CD4-positive, alpha-beta T cell treated with Interleukin-15 for 4 hours (primary cell): Measurements from ENCODE around the gene TFAP2E.
"Not testable (repeated sequence)": the region's sequence is repeated elsewhere in the genome, so short reads cannot be mapped to it uniquely, and the experiment has no call there.

Source experiments
- DNase-seq: peaks from one replicate; pipeline ENCODE4 v3.0.0-alpha.2; 2020; ENCODE audit warnings: low spot score

Gene TFAP2E

DNA sequence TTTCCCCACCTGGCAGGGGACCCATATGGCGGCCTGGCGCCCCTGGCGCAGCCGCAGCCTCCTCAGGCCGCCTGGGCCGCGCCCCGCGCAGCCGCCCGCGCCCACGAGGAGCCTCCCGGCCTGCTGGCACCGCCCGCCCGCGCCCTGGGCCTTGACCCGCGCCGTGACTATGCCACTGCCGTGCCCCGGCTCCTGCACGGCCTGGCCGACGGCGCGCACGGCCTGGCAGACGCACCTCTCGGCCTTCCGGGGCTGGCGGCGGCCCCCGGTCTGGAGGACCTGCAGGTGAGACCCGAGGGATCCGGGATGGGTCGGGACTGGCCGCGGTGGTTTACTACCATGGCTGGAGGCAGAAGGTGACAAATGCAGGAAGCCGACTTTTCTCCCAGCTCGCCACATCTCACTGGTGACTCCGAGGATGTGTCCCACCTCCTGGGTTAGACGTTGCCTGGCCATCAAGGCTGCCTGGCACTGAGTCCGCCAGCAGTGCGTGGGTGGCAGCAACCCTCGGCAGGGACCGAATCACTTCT is 1.1 kb downstream of the TFAP2E start:
- DNase-seq, result no peak

DNA sequence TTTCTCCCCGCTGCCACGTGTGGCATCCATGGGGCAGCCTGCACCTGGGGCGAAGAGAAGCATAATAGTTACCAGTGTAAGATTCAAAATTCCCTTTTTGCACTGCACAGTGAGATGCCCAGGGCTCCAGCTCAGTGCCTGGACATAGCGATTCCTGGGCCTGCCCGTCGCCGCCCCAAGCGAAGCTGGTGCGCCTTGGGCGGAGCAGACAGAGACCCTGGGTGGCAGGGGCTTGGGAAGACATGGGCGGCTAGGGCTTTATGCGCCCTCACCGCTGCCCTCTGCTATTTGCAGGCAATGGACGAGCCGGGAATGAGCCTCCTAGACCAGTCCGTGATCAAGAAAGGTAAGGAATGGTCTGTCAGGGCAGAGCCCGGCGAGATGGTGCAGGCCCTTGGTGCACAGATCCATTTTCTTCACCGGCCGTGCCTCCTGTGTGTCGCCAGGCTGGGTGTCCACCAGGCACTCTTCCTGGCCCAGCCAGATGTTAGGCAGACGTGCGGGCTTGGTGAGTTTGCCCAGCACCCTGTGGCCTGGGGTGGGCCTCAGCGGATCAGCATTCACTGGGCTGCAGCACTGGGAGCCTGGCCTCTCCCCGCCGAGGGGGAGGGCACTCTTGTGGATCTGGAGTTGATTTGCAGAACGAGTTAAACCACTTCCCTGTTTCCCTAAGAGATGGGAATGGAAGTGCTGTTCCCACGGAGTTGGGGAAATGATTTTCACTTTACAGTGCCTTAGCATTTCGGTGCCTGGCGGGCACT is 1.7 kb downstream of the TFAP2E start:
- no peak for DNase-seq

DNA sequence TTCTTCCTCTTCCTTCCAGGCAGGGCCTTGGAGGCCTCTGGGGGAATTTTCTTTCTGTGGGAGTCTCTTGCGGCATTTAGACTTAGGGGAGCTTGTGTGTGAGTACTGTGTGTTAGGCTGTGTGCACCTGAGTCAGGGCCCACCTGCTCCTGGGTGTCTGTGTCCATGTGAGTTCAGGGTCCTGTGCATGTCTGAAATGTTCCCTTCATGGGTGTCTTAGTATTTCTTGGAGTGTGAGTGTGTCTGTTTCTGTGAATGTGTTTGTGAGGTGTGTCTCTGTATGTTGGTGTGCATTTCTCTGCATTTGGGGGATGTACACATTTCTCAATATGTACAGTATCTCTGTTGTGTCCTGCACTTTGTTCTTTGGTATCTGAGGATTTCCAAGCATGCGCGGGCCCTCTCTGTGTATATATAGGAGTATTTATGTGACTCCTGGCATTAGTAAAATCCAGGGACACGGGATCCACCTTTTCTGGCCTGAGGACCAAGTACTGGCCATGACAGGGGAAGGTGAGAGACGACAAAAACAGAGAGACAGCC is 2.4 kb downstream of the TFAP2E start:
- DNase-seq, result no peak

DNA sequence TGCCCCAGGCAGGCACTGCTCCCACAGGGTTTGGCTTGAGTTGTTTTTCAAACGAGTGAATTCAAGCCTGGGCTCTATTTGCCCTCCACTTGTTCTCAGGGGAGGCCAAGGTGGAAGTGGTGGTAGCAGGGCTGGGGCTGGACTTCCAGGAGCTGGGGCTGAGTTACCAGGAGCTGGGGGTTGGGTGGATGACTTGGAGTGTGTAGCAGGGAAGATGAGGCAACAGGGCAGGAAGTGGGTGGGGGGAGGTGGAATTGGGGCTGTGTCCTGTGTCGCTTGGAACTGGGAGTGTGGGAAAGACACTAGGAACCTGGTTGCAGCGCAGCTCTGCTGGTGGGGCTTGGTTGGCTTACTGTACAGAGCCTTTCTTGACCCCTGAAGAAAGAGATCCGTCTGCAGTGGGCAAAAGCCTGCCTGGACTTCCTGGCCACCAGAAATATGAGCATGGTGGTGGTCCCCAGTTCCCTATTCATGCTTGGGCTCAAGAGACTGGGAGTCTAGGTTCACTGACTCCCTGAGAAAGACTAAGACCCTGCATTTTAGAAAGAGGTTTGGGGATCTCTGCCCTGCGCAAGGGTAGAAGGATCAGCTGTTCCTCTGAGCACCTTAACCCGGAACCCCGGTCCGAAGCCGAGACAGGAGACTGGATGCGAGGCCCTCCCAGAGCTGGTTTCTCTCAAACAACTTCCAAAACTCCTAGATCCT is 3.1 kb downstream of the TFAP2E start:
- no peak for DNase-seq

DNA sequence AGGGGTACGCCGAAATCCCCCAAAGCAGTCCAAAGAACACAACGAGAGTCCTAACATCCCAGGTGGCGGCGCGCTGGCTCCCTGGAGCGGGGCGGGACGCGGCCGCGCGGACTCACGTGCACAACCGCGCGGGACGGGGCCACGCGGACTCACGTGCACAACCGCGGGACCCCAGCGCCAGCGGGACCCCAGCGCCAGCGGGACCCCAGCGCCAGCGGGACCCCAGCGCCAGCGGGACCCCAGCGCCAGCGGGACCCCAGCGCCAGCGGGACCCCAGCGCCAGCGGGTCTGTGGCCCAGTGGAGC is 3.6 kb downstream of the TFAP2E start:
- DNase-seq, result not testable (repeated sequence)

DNA sequence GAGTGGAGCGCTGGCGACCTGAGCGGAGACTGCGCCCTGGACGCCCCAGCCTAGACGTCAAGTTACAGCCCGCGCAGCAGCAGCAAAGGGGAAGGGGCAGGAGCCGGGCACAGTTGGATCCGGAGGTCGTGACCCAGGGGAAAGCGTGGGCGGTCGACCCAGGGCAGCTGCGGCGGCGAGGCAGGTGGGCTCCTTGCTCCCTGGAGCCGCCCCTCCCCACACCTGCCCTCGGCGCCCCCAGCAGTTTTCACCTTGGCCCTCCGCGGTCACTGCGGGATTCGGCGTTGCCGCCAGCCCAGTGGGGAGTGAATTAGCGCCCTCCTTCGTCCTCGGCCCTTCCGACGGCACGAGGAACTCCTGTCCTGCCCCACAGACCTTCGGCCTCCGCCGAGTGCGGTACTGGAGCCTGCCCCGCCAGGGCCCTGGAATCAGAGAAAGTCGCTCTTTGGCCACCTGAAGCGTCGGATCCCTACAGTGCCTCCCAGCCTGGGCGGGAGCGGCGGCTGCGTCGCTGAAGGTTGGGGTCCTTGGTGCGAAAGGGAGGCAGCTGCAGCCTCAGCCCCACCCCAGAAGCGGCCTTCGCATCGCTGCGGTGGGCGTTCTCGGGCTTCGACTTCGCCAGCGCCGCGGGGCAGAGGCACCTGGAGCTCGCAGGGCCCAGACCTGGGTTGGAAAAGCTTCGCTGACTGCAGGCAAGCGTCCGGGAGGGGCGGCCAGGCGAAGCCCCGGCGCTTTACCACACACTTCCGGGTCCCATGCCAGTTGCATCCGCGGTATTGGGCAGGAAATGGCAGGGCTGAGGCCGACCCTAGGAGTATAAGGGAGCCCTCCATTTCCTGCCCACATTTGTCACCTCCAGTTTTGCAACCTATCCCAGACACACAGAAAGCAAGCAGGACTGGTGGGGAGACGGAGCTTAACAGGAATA is 4.2 kb downstream of the TFAP2E start:
- DNase-seq, result peak; percentile 61

DNA sequence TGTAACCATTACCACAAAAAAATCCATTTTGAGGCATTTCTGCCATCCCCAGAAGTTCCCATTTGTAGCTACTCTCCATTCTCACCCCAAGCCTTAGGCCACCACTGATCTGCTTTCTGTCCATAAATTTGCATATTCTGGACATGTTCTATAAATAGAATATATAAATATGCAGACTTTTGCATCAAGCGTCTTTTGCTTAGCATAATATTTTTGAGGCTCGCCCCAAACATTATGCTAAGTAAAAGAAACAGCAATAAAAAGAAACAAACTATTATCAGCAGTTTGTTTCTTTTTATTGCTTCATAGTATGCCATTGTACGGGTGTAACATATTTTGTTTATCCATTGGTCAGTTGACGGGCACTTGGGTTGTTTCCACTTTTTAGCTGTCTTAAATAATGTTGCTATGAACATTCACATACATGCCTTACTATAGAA is 7.9 kb downstream of the TFAP2E start:
- DNase-seq, result no peak

DNA sequence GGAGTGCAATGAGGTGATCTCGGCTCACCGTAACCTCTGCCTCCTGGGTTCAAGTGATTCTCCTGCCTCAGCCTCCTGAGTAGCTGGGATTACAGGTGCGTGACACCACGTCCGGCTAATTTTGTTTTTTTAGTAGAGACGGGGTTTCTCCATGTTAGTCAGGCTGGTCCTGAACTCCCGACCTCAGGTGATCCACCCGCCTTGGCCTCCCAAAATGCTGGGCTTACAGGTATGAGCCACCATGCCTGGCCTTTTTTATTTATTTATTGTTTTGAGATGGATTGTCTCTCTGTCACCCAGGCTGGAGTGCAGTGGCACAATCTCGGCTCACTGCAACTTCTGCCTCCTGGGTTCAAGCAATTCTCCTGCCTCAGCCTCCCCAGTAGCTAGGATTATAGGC is 8.5 kb downstream of the TFAP2E start:
- DNase-seq, result not testable (repeated sequence)

DNA sequence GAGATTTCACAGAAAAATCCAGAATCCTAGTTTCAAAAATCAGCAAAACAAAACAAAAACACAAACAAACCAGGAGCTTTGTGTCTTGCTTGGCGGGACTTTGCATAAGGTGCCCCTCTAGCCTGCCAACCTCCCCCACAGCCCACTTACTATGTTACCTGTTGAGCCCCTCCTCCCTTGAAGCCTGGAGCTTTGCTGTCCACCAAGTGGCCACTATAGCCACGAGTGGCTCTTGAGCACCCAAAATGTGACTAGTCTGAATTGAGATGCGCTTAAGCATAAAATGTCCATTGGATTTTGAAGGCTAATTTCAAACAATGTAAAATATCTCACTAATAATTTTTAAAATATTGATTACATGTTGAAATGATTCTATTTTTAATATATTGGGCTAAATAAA is 12.2 kb downstream of the TFAP2E start:
- no peak for DNase-seq

DNA sequence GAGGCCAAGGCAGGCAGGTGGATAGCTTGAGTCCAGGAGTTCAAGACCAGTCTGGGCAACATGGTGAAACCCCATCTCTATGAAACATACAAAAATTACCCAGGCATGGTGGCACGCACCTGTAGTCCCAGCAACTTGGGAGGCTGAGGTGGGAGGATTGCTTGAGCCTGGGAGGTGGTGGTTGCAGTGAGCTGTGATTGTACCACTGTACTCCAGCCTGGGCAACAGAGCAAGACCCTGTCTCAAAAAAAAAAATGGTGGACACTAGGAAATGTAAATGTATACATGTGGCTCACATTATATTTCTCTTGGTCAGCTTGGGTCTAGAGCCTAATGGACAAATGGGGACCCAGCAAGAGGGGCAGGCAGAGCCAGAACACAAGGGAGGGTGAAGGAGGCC is 12.7 kb downstream of the TFAP2E start:
- not testable (repeated sequence) for DNase-seq

DNA sequence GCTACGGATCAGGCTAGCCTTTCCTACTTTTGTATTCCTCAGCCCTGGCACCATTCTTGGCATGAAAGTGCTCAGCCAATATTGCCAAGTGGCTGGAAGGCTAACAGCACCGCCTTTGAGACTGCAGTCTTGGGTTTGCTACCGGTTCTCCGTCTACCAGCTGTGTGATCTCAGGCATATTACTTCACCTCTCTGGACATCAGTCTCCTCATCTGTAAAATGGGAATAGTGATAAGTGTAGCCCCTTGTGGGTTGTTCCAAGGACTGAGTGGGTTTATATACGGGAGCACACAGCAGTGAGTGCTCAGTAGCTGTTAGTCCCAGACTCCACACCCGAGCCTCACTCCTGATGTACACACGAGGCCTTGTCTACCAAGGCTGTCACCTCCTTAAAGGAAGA is 13.7 kb downstream of the TFAP2E start:
- DNase-seq, result no peak

DNA sequence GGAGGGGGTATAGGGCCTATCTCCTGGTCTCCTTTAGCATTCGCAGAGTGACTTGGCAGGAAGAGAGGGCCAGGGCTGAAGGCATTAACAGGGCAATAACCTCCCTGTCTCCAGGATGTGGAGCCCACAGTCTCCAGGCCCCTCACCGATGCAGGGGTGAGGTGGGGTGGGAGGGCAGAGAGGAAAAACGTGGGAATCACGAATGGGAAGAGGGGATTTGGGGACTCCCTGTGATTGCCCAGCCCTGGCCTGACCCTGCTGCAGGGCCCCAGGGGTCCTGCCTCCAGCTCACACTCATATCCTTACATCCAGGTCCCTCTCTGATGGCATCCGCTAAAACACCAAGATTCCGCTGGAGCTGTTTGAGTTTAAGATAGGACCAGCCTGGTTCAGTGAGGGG is 14.6 kb downstream of the TFAP2E start:
- DNase-seq, result no peak

DNA sequence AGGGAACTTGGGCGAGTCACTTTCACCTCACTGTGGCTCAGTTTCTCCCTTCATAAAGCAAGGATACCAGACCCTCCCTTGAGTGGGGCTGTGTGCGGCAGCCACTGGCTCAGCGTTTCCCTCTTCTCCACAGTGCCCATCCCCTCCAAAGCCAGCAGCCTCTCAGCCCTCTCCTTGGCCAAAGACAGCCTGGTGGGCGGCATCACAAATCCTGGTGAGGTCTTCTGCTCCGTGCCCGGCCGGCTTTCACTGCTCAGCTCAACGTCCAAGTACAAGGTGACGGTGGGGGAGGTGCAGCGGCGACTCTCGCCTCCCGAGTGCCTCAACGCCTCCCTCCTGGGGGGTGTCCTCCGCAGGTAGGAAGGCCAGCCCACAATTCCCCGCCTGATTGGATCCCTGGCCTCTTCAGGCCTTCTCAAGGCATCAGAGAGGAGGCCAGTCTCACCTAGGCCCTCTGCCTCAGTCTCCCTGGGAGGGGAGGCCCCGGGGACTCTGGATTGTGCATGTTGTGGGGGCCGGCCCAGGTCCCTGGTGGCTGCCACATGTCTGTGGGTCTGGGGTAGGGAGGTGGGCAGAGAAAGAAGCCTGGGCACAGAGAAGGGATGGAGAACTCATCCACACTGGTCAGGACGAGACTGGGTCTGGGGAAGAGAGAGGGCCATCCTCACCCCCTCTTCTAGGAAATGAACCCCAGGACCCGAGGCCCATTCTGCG is 15.2 kb downstream of the TFAP2E start:
- no peak for DNase-seq

DNA sequence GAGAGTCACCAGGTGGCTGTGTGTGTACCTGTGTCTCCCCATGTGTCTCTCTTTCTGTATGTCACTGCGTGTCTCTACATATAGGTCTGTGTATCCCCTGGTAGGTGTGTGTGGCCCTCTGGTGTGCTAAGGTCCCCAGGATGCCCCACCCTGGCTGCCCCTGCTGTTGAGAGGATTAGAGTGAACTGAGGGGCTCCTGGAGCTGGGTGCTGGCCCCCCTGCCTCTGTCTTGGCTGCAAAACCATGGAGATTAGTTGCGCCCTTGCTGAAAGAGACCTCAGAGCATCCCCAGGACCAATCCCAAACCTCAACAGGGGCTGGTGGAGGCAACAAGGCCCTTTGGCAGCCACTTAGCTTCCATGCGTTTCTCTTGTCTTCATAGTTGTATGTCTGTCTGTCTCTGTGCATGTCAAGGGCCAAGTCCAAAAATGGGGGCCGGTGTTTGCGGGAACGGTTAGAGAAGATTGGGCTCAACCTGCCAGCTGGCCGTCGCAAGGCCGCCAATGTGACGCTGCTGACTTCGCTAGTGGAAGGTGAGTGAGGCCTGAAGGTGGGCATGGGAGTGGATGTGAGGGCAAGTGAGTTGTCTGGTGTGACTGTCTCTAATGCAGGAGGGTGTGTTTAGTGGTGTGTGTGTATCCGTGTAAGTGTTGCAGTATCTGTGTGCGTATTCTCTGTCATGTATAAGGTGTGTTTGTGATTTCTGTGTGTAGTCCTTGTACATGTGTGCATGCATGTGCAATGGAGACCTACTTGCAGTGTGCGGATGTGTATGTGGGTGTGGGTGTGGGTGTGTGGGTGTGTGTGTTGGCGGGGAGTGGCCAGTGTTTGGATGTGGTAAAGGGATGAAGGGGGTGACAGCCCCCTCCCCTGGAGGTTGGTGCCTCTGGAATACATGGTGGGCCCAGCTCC is 16.7 kb downstream of the TFAP2E start:
- no peak for DNase-seq

DNA sequence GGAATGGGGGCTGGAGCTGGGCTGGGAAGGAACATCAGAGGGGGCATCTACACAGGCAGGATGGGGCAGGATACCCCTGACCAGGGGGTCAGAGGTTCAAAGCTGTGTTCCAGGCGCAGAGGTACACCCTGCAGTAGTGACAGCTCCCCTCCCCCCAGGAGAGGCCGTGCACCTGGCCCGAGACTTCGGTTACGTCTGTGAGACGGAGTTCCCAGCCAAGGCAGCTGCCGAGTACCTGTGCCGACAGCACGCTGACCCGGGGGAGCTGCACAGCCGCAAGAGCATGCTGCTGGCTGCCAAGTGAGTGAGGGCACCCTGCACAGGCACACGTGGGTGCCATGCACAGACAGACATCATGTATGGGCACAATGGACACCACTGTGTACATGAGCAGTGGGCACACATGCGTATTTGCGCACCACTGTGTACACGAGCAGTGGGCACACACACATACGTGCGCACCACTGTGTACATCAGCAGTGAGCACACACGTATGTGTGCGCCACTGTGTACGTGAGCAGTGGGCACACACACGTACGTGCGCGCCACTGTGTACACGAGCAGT is 17.4 kb downstream of the TFAP2E start:
- DNase-seq, result no peak

DNA sequence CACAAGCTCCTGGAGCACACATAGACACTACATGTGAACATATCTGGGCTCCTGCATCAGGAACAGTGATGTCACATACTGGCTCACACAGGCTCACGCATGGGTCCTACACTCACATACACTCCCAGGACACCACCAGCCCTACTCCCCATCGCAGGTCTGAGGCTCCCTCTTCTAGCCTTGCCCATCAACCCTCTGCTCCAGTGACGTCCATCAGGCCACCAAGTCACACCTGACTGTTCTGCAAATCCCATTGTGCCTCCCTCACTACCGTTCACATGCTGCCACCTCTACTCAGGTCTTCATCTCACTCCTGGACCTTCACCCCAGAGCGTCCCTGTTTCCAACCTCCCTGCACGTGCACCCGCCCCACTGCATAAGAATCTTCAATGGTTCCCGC is 18.1 kb downstream of the TFAP2E start:
- no peak for DNase-seq

DNA sequence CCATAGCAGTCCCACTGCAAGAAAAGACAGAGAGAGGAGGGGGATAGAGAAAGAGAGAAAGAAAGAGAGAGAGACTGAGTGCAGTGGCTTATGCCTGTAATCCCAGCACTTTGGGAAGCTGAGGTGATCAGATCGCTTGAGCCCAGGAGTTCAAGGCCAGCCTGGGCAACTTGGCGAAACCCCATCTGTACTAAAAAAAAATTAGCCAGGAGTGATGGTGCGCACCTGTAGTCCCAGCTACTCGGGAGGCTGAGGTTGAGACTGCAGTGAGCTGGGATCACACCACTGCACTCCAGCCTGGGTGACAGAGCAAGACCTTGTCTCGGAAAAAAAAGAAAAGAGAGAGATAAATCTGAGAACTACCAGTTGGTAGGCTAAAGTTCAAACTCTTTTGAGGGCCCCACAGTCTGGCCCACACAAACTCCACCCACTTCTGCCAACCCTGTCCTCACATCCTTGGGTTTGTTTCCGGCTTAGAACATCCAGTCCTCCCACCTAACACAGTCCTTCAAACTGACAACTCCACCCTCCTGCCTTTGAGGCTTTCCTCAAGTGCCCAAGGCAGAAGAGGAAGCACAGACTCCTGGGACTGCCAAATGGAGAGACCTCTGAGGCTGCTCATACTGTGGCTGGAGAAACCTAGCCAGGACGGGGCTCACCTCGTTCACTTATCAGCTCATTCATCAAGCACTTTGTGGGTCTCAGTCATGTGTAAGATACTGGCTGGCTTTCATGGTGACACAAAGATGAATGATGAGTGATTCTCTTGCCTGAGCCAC is 20.1 kb downstream of the TFAP2E start:
- no peak for DNase-seq

DNA sequence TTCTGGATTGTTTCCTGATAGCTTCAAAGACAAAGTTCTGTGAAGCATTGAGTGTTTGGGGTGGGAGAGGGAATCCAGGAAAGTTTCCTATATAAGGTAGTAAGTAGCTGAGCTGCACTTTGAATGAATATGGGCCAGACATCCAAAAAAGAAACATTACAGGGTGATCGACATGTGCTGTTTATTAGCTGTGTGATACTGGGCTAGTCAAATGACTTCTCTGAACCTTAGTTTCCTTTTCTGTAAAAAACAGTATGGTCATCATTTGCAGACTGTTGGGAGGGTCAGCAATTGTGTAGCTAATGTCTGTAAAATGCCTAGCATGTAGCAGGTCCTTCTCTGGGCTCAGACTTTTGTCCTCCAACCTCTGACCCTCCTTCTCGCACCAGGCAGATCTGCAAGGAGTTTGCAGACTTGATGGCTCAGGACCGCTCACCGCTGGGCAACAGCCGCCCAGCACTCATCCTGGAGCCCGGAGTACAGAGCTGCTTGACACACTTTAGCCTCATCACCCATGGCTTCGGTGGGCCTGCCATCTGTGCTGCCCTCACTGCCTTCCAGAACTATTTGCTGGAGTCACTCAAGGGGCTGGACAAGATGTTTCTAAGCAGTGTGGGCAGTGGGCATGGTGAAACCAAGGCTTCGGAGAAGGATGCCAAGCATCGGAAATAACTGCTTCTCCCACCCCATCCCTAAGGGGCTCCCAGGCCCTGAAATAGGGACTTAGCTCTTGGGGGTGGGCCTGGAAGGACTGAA is 21.1 kb downstream of the TFAP2E start:
- no peak for DNase-seq

DNA sequence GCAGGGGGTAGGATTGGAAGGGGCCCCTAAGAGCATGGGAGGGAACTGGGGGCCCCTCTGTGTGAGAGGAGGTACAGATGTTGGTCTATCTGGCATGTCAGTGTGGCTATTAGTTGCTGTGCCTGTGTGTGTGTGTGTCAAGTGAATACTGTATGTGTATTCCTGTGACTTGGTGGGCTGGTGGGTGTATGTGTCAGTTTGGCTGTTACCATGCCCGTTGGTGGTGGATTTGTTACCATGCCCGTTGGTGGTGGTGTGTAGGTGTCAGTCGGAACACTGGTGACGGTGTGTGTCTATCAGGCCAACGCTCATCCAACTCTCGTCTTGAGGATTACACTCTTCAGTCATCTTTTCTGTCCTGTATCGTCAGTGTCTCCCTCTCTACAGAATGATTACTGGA is 22.6 kb downstream of the TFAP2E start:
- DNase-seq, result no peak
